A673 (cell line): ENCODE measurements around the gene NDRG4.

Experiments used
- CTCF ChIP-seq: fragments of 300-800, 200-600 bp; sonication (generic); conservative IDR thresholded peaks from 2 replicates; pipeline ENCODE4 v1.5.1; 2017; ENCODE audit warnings: low read depth, mild to moderate bottlenecking, antibody characterized with exemption, low read length, moderate library complexity, mixed read lengths
- EZH2 ChIP-seq: fragments of 200-600 bp; sonication (generic); IDR thresholded peaks from 2 replicates; pipeline ENCODE4 v1.6.1; 2017; ENCODE audit warnings: borderline replicate concordance, low read depth, mild to moderate bottlenecking, mixed read lengths, antibody characterized with exemption, low read length; ENCODE audit not compliant: poor library complexity, severe bottlenecking

GRCh38 chr16:58542291-58542690 lies 42.3 kb downstream of the NDRG4 start:
- TF ChIP-seq CTCF (no peak), EZH2 (no peak)
